Gastrocnemius medialis (tissue), 4 donors: ENCODE measurements around the gene REST.

Experiments used
- POLR2A ChIP-seq, 2 donors: fragments of 450-650 bp; IDR thresholded peaks; one replicate each; pipeline ENCODE4 v1.6.1; 2017; ENCODE audit warnings: antibody characterized with exemption in 2 of 2, mild to moderate bottlenecking in 2 of 2, moderate library complexity in 2 of 2
- TF ChIP-seq, protein P1 (sequence below), 5 experiments: fragments of 450-650 bp in 3 of 5; fragments of 200-600 bp in 2 of 5; sonication (generic) in 2 of 5; IDR thresholded peaks in 4 of 5; conservative IDR thresholded peaks in 1 of 5; 1 replicate in 4 of 5; 2 replicates in 1 of 5; pipeline ENCODE4 v1.5.1; 2016 to 2019; ENCODE audit warnings: antibody characterized with exemption in 5 of 5, mild to moderate bottlenecking in 3 of 5, moderate library complexity in 3 of 5

DNA sequence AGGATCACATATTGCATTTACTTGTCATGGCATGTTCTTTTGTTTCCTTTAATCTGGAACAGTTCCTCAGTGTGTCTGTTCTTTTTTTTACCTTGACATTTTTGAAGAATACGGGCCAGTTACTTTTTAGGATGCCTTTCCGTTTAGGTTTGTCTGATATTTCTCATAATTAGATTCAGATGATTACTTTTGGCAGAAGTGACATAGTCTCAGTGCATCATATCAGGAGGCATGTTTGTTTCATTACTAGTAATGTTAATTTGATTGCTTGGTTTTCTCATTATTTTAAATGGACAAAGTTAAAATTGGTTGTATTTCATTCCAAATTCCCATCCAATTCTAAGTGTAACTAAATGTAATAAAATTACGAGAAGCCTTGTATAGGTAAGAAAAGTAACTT lies 79.3 kb downstream of the REST start:
- TF ChIP-seq, protein P1, sequence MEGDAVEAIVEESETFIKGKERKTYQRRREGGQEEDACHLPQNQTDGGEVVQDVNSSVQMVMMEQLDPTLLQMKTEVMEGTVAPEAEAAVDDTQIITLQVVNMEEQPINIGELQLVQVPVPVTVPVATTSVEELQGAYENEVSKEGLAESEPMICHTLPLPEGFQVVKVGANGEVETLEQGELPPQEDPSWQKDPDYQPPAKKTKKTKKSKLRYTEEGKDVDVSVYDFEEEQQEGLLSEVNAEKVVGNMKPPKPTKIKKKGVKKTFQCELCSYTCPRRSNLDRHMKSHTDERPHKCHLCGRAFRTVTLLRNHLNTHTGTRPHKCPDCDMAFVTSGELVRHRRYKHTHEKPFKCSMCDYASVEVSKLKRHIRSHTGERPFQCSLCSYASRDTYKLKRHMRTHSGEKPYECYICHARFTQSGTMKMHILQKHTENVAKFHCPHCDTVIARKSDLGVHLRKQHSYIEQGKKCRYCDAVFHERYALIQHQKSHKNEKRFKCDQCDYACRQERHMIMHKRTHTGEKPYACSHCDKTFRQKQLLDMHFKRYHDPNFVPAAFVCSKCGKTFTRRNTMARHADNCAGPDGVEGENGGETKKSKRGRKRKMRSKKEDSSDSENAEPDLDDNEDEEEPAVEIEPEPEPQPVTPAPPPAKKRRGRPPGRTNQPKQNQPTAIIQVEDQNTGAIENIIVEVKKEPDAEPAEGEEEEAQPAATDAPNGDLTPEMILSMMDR (IDR thresholded peaks at IDR 0.05 in 4 of 5, conservative IDR thresholded peaks at IDR 0.05 in 1 of 5): no peak
- TF ChIP-seq POLR2A (IDR thresholded peaks at IDR 0.05): no peak
